Karpas-422 (cell line): ENCODE measurements around the gene IFNGR1. TPM values are rescaled to one million over a fixed set of nuclear protein-coding genes. Genes with fewer than 3 reads are reported as not detected.
A peak's percentile ranks its signal among the peaks of the same experiment; 100 is the strongest.

Source experiments
- DNase-seq: peaks from one replicate; pipeline ENCODE4 v3.0.0-alpha.2; 2015
- H2AFZ ChIP-seq: fragments of 200-600 bp; sonication (generic); 2 replicates; pipeline ENCODE4 v1.6.1; 2014; ENCODE audit warnings: antibody characterized with exemption, low read length, mixed read lengths
- H3K27ac ChIP-seq: fragments of 200-600 bp; sonication (generic); 2 replicates; pipeline ENCODE4 v1.5.1; 2014; ENCODE audit warnings: mild to moderate bottlenecking, low read length, moderate library complexity
- H3K27me3 ChIP-seq: fragments of 200-600 bp; sonication (generic); 2 replicates; pipeline ENCODE4 v1.6.1; 2014; ENCODE audit warnings: low read length, mixed read lengths
- H3K36me3 ChIP-seq: fragments of 200-600 bp; sonication (generic); 2 replicates; pipeline ENCODE4 v1.6.1; 2014; ENCODE audit warnings: low read length, mixed read lengths; ENCODE audit not compliant: insufficient read depth
- H3K4me1 ChIP-seq: fragments of 200-600 bp; sonication (generic); 2 replicates; pipeline ENCODE4 v1.6.1; 2014; ENCODE audit warnings: mild to moderate bottlenecking, low read length, mixed read lengths
- H3K4me2 ChIP-seq: fragments of 200-600 bp; sonication (generic); 2 replicates; pipeline ENCODE4 v1.6.1; 2014; ENCODE audit warnings: low read length, low read depth, mild to moderate bottlenecking; ENCODE audit not compliant: poor library complexity, severe bottlenecking
- H3K4me3 ChIP-seq: fragments of 200-600 bp; sonication (generic); 2 replicates; pipeline ENCODE4 v1.5.1; 2014; ENCODE audit warnings: mild to moderate bottlenecking, antibody characterized with exemption, low read length, mixed read lengths
- H3K79me2 ChIP-seq: fragments of 200-600 bp; sonication (generic); 2 replicates; pipeline ENCODE4 v1.6.1; 2014; ENCODE audit warnings: mild to moderate bottlenecking, low read length, mixed read lengths
- H3K9ac ChIP-seq: fragments of 200-600 bp; sonication (generic); 2 replicates; pipeline ENCODE4 v1.6.0; 2014; ENCODE audit warnings: low read length
- H3K9me2 ChIP-seq: fragments of 200-600 bp; sonication (generic), shearing (Covaris generic); replicated peaks from 2 replicates; pipeline ENCODE4 v1.6.0; 2014; ENCODE audit warnings: mild to moderate bottlenecking, low read length, moderate library complexity; ENCODE audit not compliant: insufficient read depth
- H3K9me3 ChIP-seq: fragments of 300-700, 200-600 bp; sonication (generic); 2 replicates; pipeline ENCODE4 v1.6.1; 2014; ENCODE audit warnings: low read length, mixed read lengths
- H4K20me1 ChIP-seq: fragments of 200-600 bp; sonication (generic); 2 replicates; pipeline ENCODE4 v1.6.1; 2014; ENCODE audit warnings: mild to moderate bottlenecking, antibody characterized with exemption, low read length, low read depth; ENCODE audit not compliant: insufficient read depth
- total RNA-seq: library from RNA; depleted of rRNA; stranded (reverse); fragments of >200 nt; shearing (Covaris generic); gene quantifications from 2 replicates; pipeline ENCODE4 v1.2.3, GENCODE V29; 2014; ENCODE audit warnings: low replicate concordance

IFNGR1 gene
- total RNA-seq, 1 experiment from 2014 or later = 76.9 TPM

GRCh38 chr6:137173501-137173900, 45.7 kb downstream of the IFNGR1 start, which contains the start of gene IL22RA2:
IL22RA2 (minus strand) TSS chr6:137173644; CDS start chr6:137161749, 11,895 bp downstream.
- DNase-seq = no peak
- Histone ChIP-seq H3K36me3 (no peaks in the 10 kb centered on the region), H3K79me2 (no peaks in the 10 kb centered on the region), H3K4me2 (no peak within 1 kb of the TSS), H3K9ac (no peak within 1 kb of the TSS), H3K27me3 (no peaks in the 10 kb centered on the region), H3K9me2 (no peaks in the 10 kb centered on the region), H4K20me1 (no peaks in the 10 kb centered on the region), H3K27ac (no peak within 1 kb of the TSS), H3K4me1 (peaks cover 26% of the 10 kb centered on the region), H3K9me3 (no peaks in the 10 kb centered on the region), H2AFZ (no peak within 1 kb of the TSS), H3K4me3 (no peak within 1 kb of the TSS)

- H3K4me3 ChIP-seq = no peak overlapping the region
- no peak overlapping the region for H3K4me2 ChIP-seq
- no peaks in the 10 kb centered on the region for H3K27me3 ChIP-seq
- no peak overlapping the region for H3K9ac ChIP-seq
- H3K27ac ChIP-seq = no peak overlapping the region
- DNase-seq = no peak
- no peaks in the 10 kb centered on the region for H3K9me2 ChIP-seq
- H3K4me1 ChIP-seq = peaks cover 26% of the 10 kb centered on the region
- no peaks in the 10 kb centered on the region for H3K36me3 ChIP-seq
- H4K20me1 ChIP-seq = no peaks in the 10 kb centered on the region
- H2AFZ ChIP-seq = no peak overlapping the region
- H3K9me3 ChIP-seq = no peaks in the 10 kb centered on the region
- no peaks in the 10 kb centered on the region for H3K79me2 ChIP-seq
Measured at GRCh38 chr6:137172734-137173431, 46.3 kb downstream of the IFNGR1 start.

DNA sequence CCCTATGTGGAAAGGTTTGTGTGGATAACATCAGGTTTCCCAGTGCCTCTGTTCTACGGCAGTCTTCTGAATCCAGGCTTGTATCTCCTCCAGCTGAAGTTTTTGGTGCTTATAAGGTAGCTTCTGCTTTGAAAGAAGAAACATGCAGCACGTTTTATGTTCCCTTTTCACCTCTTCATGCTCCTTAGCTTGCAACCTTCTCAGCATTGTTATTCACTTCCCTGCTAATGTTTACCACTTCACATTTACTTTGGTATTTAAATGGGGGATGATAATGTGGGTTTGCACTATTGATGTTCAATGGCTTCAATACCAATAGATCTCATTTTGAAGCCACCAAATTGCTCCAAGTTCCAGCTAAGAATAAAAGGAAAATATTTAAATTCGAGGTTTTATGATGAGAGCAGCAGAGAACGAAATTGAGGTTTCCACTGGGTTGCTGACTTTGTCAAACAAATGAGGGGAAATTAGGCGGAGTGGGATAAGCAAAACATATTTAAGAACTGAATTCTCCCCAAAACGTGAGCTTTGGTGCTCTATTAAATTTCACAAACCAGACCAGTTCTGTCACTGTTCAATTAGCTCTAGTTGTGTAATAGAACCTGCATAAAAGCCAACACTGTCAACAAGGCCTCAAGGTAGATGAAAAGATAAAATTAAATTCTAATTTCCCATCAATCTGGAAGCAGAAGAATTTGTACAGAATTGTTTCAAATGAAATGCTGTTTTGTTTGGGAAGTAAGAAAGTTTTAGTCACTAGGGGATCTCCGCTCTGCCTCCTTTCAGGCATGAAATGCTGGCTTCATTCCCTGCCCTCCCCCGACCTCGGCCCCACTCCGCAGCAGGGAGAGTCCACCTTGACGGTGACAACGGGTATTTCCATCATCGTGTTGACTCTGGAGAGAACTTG, 47.1 kb downstream of the IFNGR1 start:
- no peak overlapping the region for H3K4me3 ChIP-seq
- H3K9me3 ChIP-seq = no peaks in the 10 kb centered on the region
- H3K27me3 ChIP-seq = no peaks in the 10 kb centered on the region
- H3K27ac ChIP-seq = no peak overlapping the region
- no peaks in the 10 kb centered on the region for H4K20me1 ChIP-seq
- DNase-seq = no peak
- no peak overlapping the region for H3K9ac ChIP-seq
- H2AFZ ChIP-seq = 0 out of 2 replicates have a peak overlapping the region, but pooled peaks have one; percentile 14
- H3K9me2 ChIP-seq = no peaks in the 10 kb centered on the region
- no peaks in the 10 kb centered on the region for H3K36me3 ChIP-seq
- H3K4me2 ChIP-seq = no peak overlapping the region
- H3K79me2 ChIP-seq = no peaks in the 10 kb centered on the region
- peaks cover 26% of the 10 kb centered on the region for H3K4me1 ChIP-seq

GRCh38 chr6:137171053-137171374, 48.2 kb downstream of the IFNGR1 start:
- H3K36me3 ChIP-seq = no peaks in the 10 kb centered on the region
- peak overlapping the region; percentile 45; the same call in 1 of the 2 replicates for H2AFZ ChIP-seq
- peaks cover 30% of the 10 kb centered on the region for H3K4me1 ChIP-seq
- H3K9me2 ChIP-seq = no peaks in the 10 kb centered on the region
- no peaks in the 10 kb centered on the region for H3K79me2 ChIP-seq
- H3K27ac ChIP-seq = no peak overlapping the region
- no peaks in the 10 kb centered on the region for H4K20me1 ChIP-seq
- no peak overlapping the region for H3K4me3 ChIP-seq
- H3K9me3 ChIP-seq = no peaks in the 10 kb centered on the region
- no peak for DNase-seq
- H3K9ac ChIP-seq = no peak overlapping the region
- H3K4me2 ChIP-seq = no peak overlapping the region
- no peaks in the 10 kb centered on the region for H3K27me3 ChIP-seq

DNA sequence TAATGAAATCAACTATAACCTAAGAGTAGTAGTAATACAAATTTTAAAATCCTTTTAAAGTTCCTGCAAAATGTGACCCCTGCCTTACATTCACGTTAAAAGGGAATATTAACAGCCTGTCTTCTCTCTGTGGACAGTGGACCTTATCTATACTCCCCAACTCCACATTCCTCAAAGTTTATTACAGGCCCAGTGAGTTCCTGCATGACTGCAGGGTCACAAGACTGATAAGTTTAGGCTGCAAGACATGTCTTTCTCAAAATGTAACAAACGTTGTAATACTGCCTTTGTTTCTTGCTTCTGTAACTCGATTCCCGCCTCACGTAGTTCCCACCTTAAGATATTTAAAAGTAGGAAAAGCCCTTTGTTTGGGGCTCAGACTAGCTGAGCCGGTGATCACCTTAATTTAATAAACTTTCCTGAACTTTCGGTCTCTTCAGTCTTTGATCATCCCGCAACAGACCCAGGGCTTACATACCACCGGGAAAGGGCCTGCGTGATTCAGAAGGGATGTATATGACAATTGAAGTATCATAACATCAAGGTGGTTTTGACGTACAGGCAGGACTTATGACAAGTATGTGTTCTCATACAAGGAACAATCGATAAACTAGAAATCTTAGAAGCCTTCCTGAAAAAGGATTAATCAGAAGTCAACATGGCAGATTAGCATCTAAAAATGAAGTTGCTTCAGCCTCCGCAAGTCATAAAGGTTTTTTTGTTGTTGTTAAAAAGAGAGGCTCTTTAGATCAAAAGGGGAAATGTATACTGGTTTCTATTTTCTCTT, 48.7 kb downstream of the IFNGR1 start:
- H3K9ac ChIP-seq = no peak overlapping the region
- no peaks in the 10 kb centered on the region for H3K27me3 ChIP-seq
- no peak overlapping the region for H3K4me2 ChIP-seq
- no peak overlapping the region for H3K27ac ChIP-seq
- no peaks in the 10 kb centered on the region for H3K79me2 ChIP-seq
- peaks cover 35% of the 10 kb centered on the region for H3K4me1 ChIP-seq
- no peaks in the 10 kb centered on the region for H3K9me3 ChIP-seq
- no peaks in the 10 kb centered on the region for H3K36me3 ChIP-seq
- 0 out of 2 replicates have a peak overlapping the region, but pooled peaks have one; percentile 45 for H2AFZ ChIP-seq
- no peak overlapping the region for H3K4me3 ChIP-seq
- no peak for DNase-seq
- H4K20me1 ChIP-seq = no peaks in the 10 kb centered on the region
- H3K9me2 ChIP-seq = no peaks in the 10 kb centered on the region

DNA sequence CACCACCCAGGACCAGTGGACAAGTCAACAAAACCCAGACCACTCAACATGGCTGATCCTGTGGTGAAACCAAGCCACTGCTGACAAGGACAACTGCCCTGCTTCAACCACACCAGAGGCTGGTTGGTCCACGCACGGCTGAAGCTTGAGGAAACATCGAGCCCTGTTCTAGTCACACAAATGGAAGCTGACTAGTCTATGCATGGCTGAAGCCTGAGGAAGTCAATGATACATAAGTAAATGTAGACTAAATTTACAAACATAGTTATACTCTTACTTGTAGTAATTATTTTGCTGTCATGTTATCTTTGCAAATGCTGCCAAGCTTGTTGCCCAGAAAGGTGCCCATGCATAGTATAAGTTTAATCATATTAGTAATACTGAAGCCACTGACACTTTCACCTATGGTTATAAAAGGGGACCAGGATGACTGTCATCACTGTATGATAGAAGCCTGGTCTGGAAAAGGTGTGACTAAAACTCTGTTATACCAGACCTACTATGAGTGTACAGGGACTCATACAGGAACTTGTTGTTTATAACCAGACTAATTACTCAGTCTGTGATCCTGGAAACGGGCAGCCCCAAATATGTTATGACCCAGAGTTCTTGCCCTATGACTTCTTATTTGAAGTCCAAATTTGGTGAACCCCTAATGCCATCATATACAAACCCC, 51.3 kb downstream of the IFNGR1 start:
- no peaks in the 10 kb centered on the region for H3K79me2 ChIP-seq
- H3K4me3 ChIP-seq = no peak overlapping the region
- peaks cover 12% of the 10 kb centered on the region for H3K9me3 ChIP-seq
- H3K4me2 ChIP-seq = no peak overlapping the region
- H3K27me3 ChIP-seq = no peaks in the 10 kb centered on the region
- peaks cover 39% of the 10 kb centered on the region for H3K4me1 ChIP-seq
- no peaks in the 10 kb centered on the region for H4K20me1 ChIP-seq
- DNase-seq = no peak
- no peak overlapping the region for H3K27ac ChIP-seq
- H3K9me2 ChIP-seq = no peaks in the 10 kb centered on the region
- no peaks in the 10 kb centered on the region; the same call in 1 of the 2 replicates for H3K36me3 ChIP-seq
- no peak overlapping the region for H2AFZ ChIP-seq
- H3K9ac ChIP-seq = no peak overlapping the region

- DNase-seq = peak; percentile 44
- Histone ChIP-seq H3K79me2 (no peaks in the 10 kb centered on the region), H3K27me3 (no peaks in the 10 kb centered on the region), H3K9ac (no peak overlapping the region), H3K9me3 (peaks cover 12% of the 10 kb centered on the region), H3K27ac (no peak overlapping the region), H3K4me3 (no peak overlapping the region), H3K4me1 (peaks cover 28% of the 10 kb centered on the region), H3K36me3 (no peaks in the 10 kb centered on the region; the same call in 1 of the 2 replicates), H3K4me2 (peak overlapping the region; percentile 30), H3K9me2 (no peaks in the 10 kb centered on the region), H2AFZ (peak overlapping the region; percentile 42; the same call in 1 of the 2 replicates), H4K20me1 (no peaks in the 10 kb centered on the region)
Measured at GRCh38 chr6:137166247-137167098, 52.7 kb downstream of the IFNGR1 start.
